Cortex of kidney (tissue), 1 donor: ENCODE results near the gene TPRX1.
"Not testable (repeated sequence)": the region's sequence is repeated elsewhere in the genome, so short reads cannot be mapped to it uniquely, and the experiment has no call there.

Experiments
- DNase-seq: peaks from one replicate; lab custom pipeline; 2025; lab: John Stamatoyannopoulos, UW

The TPRX1 gene

GRCh38 chr19:47802521-47803043 is 1.8 kb downstream of the TPRX1 start:
- DNase-seq: no peak

GRCh38 chr19:47801270-47801669 is 3.1 kb downstream of the TPRX1 start:
- DNase-seq: no peak

GRCh38 chr19:47798904-47799266 is 5.5 kb downstream of the TPRX1 start:
- no peak for DNase-seq

- no peak for DNase-seq
Measured at GRCh38 chr19:47797996-47798903, 6.1 kb downstream of the TPRX1 start.

GRCh38 chr19:47796785-47797184 is 7.6 kb downstream of the TPRX1 start:
- DNase-seq: no peak

GRCh38 chr19:47794526-47794925 is 9.8 kb downstream of the TPRX1 start:
- no peak for DNase-seq

GRCh38 chr19:47792616-47793015 is 11.7 kb downstream of the TPRX1 start:
- no peak for DNase-seq

- DNase-seq: no peak
Measured at GRCh38 chr19:47790398-47790814, 13.9 kb downstream of the TPRX1 start.

- DNase-seq: not testable (repeated sequence)
Measured at GRCh38 chr19:47789811-47790210, 14.5 kb downstream of the TPRX1 start.

GRCh38 chr19:47787307-47787706 is 17.0 kb downstream of the TPRX1 start:
- DNase-seq: not testable (repeated sequence)

GRCh38 chr19:47786566-47786965 is 17.8 kb downstream of the TPRX1 start:
- DNase-seq: no peak

GRCh38 chr19:47781590-47782262 is 22.6 kb downstream of the TPRX1 start:
- no peak for DNase-seq

GRCh38 chr19:47780215-47780551 is 24.2 kb downstream of the TPRX1 start:
- DNase-seq: no peak

GRCh38 chr19:47779524-47780214 is 24.7 kb downstream of the TPRX1 start:
- DNase-seq: no peak

- no peak for DNase-seq
Measured at GRCh38 chr19:47778954-47779351, 25.4 kb downstream of the TPRX1 start.

- no peak for DNase-seq
Measured at GRCh38 chr19:47778049-47778953, 26.1 kb downstream of the TPRX1 start, which contains the start of gene SELENOW. Gene SELENOW, plus strand, starts transcription at chr19:47778703. Its CDS starts 83 bp downstream, at chr19:47778786.

GRCh38 chr19:47777245-47778048 is 26.9 kb downstream of the TPRX1 start:
- not testable (repeated sequence) for DNase-seq

- DNase-seq: no peak
Measured at GRCh38 chr19:47776568-47776967, 27.8 kb downstream of the TPRX1 start.

GRCh38 chr19:47771291-47771690 is 33.1 kb downstream of the TPRX1 start:
- not testable (repeated sequence) for DNase-seq

- DNase-seq: no peak
Measured at GRCh38 chr19:47769534-47769933, 34.8 kb downstream of the TPRX1 start.
